Measurements from ENCODE around the gene ODF2L. TPM values are rescaled to one million over a fixed set of nuclear protein-coding genes. Genes with fewer than 3 reads are reported as not detected.

Gene ODF2L
- 25.3 and 57.0 TPM in 2 replicates for total RNA-seq

GRCh38 chr1:86395751-86396497 lies at the start of gene ODF2L:
Gene ODF2L (minus strand): TSS chr1:86396323. CDS start chr1:86387027, 9,296 bp downstream.

GRCh38 chr1:86423873-86424272 lies 27.8 kb upstream of the ODF2L start, which contains the start of gene CLCA2:
Gene CLCA2 (plus strand): TSS chr1:86424171. CDS start chr1:86424248, 77 bp downstream.

Other genes starting within 250 kb of the ODF2L start
- gene COL24A1, start 239.6 kb downstream of the ODF2L start, total RNA-seq, result not detected in 2 replicates
- under 0.01 TPM in 1 of 2 replicates, not detected in the other for gene CLCA2, start 27.8 kb upstream of the ODF2L start, total RNA-seq
- not detected in 2 replicates for gene CLCA1, start 72.6 kb upstream of the ODF2L start, total RNA-seq
- gene CLCA4, start 150.8 kb upstream of the ODF2L start, total RNA-seq, result not detected in 2 replicates

Measured in bladder microvascular endothelial cell (primary cell).